ENCODE results near the gene RALGDS.

DNA sequence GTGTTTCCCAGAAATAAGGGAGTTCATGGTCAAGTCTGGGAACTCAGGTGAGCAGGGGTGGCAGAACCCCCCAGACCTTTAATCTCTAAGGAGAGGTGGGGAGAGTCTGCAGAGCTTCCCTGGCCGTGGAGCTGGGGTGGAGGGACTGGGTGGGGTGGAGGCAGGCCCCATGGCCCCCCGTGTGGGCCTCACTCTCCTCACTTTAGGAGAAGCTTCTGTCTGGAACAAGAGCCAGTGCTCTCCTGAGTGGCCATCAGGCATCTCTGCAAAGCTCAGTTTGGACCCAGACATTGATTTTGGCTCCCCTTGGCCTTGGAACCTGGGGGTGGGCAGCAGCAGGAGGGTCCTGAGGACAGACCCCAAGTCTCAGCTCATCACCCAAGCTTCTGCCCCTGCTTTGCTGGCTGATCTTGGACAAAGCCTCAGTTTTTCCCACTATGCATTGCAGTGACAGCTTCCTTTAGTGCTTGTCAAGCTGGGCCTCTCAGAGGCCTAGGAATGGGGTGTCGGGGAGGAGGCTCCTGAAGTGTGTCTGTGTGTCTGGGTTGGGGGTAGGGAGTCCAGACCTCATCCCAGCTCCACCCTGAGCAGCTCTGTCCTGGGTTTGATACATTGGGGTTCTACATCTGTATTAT lies 46.2 kb upstream of the RALGDS start:
- TF ChIP-seq CTCF (optimal IDR thresholded peaks at IDR 0.05 in 1 of 3, IDR thresholded peaks at IDR 0.05 in 1 of 3, conservative IDR thresholded peaks at IDR 0.05 in 1 of 3; ENCODE audit: extremely low read depth in 1 of 3, insufficient read depth in 2 of 3, low read length in 3 of 3), result no peak
- no peak for TF ChIP-seq EZH2 (IDR thresholded peaks at IDR 0.05; ENCODE audit: low read length)
